HUES6 (cell line): Measurements from ENCODE around the gene GRIK2.

Experiments
- H3K27ac ChIP-seq: 2 replicates; pipeline ENCODE4 v1.7.0; 2013; ENCODE audit warnings: low read depth, mild to moderate bottlenecking, low read length, inconsistent platforms
- H3K27me3 ChIP-seq: 2 replicates; pipeline ENCODE4 v1.6.1; 2013; ENCODE audit warnings: low read length; ENCODE audit not compliant: control insufficient read depth, insufficient read depth
- H3K36me3 ChIP-seq: 2 replicates; pipeline ENCODE4 v1.6.1; 2013; ENCODE audit warnings: low read length; ENCODE audit not compliant: control insufficient read depth, insufficient read depth
- H3K4me1 ChIP-seq: 2 replicates; pipeline ENCODE4 v1.6.1; 2013; ENCODE audit warnings: low read length; ENCODE audit not compliant: control insufficient read depth, insufficient read depth
- H3K4me3 ChIP-seq: 2 replicates; pipeline ENCODE4 v1.5.1; 2013; ENCODE audit warnings: low read depth, low read length
- H3K9ac ChIP-seq: one replicate; pipeline ENCODE4 v1.6.1; 2013; ENCODE audit warnings: mild to moderate bottlenecking, low read length
- H3K9me3 ChIP-seq: 2 replicates; pipeline ENCODE4 v1.6.1; 2013; ENCODE audit warnings: low read depth, low read length; ENCODE audit not compliant: control insufficient read depth, insufficient read depth

Gene GRIK2

DNA sequence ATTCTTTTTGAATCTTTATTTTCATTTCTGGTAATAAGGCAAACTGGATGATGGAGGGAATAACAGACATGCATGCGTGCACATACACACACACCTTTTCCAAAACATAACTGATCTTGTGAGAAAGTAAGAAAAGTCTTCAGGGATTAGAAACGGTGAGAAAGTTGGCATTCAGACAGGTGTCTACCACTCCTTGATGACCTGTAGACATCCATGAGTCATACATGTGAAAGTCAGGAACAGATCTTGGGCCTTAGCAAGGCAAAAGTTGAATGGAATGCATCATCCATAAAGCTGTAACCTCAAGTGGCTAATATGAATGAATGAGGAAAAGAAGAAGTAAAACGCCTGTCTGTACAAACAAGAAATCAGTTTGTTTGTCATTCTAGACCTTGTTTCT is 97.3 kb downstream of the GRIK2 start:
- H3K36me3 ChIP-seq = no peaks in the 10 kb centered on the region
- H3K4me3 ChIP-seq = no peak overlapping the region
- H3K4me1 ChIP-seq = no peaks in the 10 kb centered on the region
- no peaks in the 10 kb centered on the region for H3K27me3 ChIP-seq
- no peak overlapping the region for H3K9ac ChIP-seq
- no peak overlapping the region for H3K27ac ChIP-seq
- no peaks in the 10 kb centered on the region for H3K9me3 ChIP-seq

- H3K9ac ChIP-seq = no peak overlapping the region
- H3K27me3 ChIP-seq = no peaks in the 10 kb centered on the region
- peaks cover 6% of the 10 kb centered on the region; the same call in 1 of the 2 replicates for H3K4me1 ChIP-seq
- no peak overlapping the region for H3K27ac ChIP-seq
- no peak overlapping the region for H3K4me3 ChIP-seq
- no peaks in the 10 kb centered on the region for H3K9me3 ChIP-seq
- no peaks in the 10 kb centered on the region for H3K36me3 ChIP-seq
Observed at GRCh38 chr6:101502818-101503217, 109.3 kb downstream of the GRIK2 start.

- no peaks in the 10 kb centered on the region for H3K27me3 ChIP-seq
Observed at GRCh38 chr6:101509536-101509935, 116.0 kb downstream of the GRIK2 start.

DNA sequence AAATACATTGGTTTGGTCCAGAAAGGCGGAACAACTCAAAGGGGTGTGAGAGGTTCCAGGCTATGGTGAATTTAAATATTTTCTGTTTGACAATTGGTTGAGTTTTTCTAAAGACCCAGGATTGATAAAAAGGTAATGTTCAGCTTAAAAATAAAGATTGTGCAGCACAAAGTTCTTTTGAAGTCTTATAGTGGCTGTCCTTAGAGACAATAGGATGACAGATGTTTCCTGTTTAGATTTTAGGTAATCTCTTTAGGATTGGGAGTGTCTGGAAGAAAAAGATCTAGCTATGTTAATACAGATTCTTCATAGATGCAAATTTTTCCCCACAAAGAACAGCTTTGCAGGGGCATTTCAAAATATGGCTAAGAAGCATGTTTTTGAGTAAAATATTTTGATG is 119.7 kb downstream of the GRIK2 start:
- Histone ChIP-seq H3K9ac (no peak overlapping the region), H3K4me1 (no peaks in the 10 kb centered on the region), H3K4me3 (no peak overlapping the region), H3K27ac (no peak overlapping the region), H3K36me3 (no peaks in the 10 kb centered on the region), H3K9me3 (no peaks in the 10 kb centered on the region), H3K27me3 (no peaks in the 10 kb centered on the region)

More at GRCh38 chr6:101509536-101509935, 116.0 kb downstream of the GRIK2 start:
- Histone ChIP-seq H3K4me3 (no peak overlapping the region), H3K36me3 (no peaks in the 10 kb centered on the region), H3K9me3 (no peaks in the 10 kb centered on the region), H3K27ac (no peak overlapping the region), H3K9ac (no peak overlapping the region), H3K4me1 (no peaks in the 10 kb centered on the region)

DNA sequence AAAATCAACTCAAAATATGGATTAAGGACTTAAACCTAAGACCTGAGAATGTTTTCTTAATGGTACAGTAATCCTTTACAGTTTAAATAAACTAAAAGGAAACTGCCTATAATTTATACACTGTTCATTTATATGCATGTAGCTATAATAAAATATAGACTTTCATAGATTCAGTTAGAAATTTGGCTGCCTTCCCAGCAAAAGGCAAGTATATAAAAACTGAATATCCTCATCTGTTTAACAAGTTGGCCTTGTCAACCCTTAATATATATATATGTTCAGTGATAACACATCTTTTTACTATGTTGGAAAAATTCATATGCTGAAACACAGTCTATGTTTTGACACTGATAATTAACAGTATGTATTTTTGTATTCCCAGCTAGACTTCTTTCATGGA is 123.1 kb downstream of the GRIK2 start:
- no peaks in the 10 kb centered on the region for H3K4me1 ChIP-seq
- H3K9ac ChIP-seq = no peak overlapping the region
- no peak overlapping the region for H3K4me3 ChIP-seq

DNA sequence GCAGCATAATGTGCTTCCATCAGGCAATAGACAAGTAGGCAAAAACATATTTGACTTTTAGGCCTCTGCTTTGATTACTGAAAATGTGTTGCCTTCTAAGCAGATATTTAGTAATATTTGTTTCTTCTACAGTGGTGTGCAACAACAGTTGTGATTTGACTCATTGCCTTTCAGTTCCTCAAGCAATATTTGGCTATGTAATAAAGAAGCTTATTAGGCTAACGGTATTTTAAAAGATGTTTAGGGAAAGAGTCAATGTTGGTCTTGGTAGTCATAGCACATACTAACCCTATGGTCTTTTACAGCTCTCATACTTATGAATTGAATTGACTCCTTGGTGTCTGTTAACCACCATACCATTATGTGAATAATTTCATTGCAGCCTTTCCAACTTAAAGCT is 124.1 kb downstream of the GRIK2 start:
- H3K4me3 ChIP-seq = no peak overlapping the region
- no peaks in the 10 kb centered on the region for H3K27me3 ChIP-seq
- no peak overlapping the region for H3K27ac ChIP-seq
- no peaks in the 10 kb centered on the region for H3K4me1 ChIP-seq
- H3K9me3 ChIP-seq = no peaks in the 10 kb centered on the region
- no peak overlapping the region for H3K9ac ChIP-seq
- no peaks in the 10 kb centered on the region for H3K36me3 ChIP-seq

More for the DNA sequence above, 123.1 kb downstream of the GRIK2 start:
- no peaks in the 10 kb centered on the region for H3K27me3 ChIP-seq
- H3K9me3 ChIP-seq = no peaks in the 10 kb centered on the region
- no peak overlapping the region for H3K27ac ChIP-seq
- no peaks in the 10 kb centered on the region for H3K36me3 ChIP-seq

- no peaks in the 10 kb centered on the region for H3K27me3 ChIP-seq
- H3K4me1 ChIP-seq = no peaks in the 10 kb centered on the region
- H3K9ac ChIP-seq = no peak overlapping the region
- H3K4me3 ChIP-seq = no peak overlapping the region
- H3K9me3 ChIP-seq = no peaks in the 10 kb centered on the region
- no peaks in the 10 kb centered on the region for H3K36me3 ChIP-seq
- H3K27ac ChIP-seq = no peak overlapping the region
Observed at GRCh38 chr6:101522254-101522653, 128.7 kb downstream of the GRIK2 start.

DNA sequence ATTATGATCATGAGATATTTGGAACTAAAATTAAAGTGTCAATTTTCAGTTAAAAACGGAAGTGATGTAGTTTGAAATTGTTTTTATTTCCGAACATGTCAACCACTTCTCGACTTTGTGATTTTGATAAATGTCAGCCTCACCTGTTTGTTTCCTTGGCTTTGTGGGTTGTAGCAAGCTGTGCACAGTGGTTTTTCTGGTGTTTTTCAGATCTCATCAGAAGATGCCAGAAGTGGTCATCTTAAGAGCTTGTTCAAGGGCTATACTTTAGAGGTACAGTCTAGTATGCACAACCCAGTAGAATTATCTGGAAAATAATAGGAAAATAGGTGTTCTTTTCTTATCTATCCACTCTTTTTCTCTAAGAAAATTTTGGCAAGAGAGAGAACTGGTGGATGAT is 134.0 kb downstream of the GRIK2 start:
- Histone ChIP-seq H3K27ac (no peak overlapping the region), H3K27me3 (no peaks in the 10 kb centered on the region)

DNA sequence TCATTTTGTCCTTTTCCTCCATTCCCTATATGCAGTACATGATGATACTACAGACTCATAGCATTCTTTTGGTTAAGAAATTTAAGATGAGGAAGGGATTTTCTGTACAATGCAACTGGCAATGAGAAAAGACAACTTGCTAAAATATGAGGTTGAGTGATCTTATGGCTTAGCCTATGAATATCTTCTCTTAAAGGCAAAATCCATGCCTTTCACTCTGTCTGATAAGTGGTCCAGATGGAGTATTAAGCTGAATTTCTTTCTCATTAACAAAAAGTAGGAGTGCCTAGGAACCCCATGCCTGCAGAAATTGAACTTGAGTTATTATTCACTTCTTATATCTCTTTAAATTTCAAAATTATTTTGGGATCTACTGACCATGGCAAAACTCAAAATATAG is 135.3 kb downstream of the GRIK2 start:
- no peaks in the 10 kb centered on the region for H3K27me3 ChIP-seq
- H3K4me3 ChIP-seq = no peak overlapping the region
- H3K4me1 ChIP-seq = 0 out of 2 replicates have a peak, but pooled peaks cover 2% of the 10 kb centered on the region
- no peak overlapping the region for H3K27ac ChIP-seq
- H3K9me3 ChIP-seq = no peaks in the 10 kb centered on the region
- no peak overlapping the region for H3K9ac ChIP-seq
- H3K36me3 ChIP-seq = no peaks in the 10 kb centered on the region

More for the DNA sequence above, 134.0 kb downstream of the GRIK2 start:
- Histone ChIP-seq H3K4me1 (no peaks in the 10 kb centered on the region), H3K9ac (no peak overlapping the region), H3K4me3 (no peak overlapping the region), H3K9me3 (no peaks in the 10 kb centered on the region), H3K36me3 (no peaks in the 10 kb centered on the region)

GRCh38 chr6:101531538-101531937 is 138.0 kb downstream of the GRIK2 start:
- Histone ChIP-seq H3K27ac (no peak overlapping the region), H3K9ac (no peak overlapping the region), H3K4me1 (0 out of 2 replicates have a peak, but pooled peaks cover 2% of the 10 kb centered on the region), H3K4me3 (no peak overlapping the region), H3K9me3 (no peaks in the 10 kb centered on the region), H3K36me3 (no peaks in the 10 kb centered on the region), H3K27me3 (no peaks in the 10 kb centered on the region)

DNA sequence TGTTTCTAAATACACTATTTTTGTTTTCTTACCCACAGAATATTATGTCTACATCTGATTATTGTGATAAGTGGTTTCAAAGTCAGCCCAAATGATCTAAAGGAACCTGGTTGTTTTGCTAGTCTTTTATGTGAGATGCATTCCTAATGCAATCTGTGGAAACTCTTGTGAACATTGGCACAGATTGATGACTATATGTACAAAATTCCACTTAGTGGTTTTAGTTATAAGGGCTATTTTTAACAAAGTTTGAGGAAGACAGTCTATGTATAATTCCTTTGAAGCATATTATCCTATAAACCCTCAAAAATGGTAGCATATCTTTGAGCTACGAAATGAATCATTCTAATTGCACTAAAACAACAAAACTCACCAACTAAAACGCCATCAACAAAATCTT is 140.9 kb downstream of the GRIK2 start:
- H3K9me3 ChIP-seq = no peaks in the 10 kb centered on the region
- no peak overlapping the region for H3K9ac ChIP-seq
- H3K4me3 ChIP-seq = no peak overlapping the region
- H3K27ac ChIP-seq = no peak overlapping the region
- no peaks in the 10 kb centered on the region for H3K27me3 ChIP-seq
- no peaks in the 10 kb centered on the region for H3K36me3 ChIP-seq
- H3K4me1 ChIP-seq = 0 out of 2 replicates have a peak, but pooled peaks cover 2% of the 10 kb centered on the region

GRCh38 chr6:101534821-101535220 is 141.3 kb downstream of the GRIK2 start:
- H3K9ac ChIP-seq = no peak overlapping the region
- no peaks in the 10 kb centered on the region for H3K27me3 ChIP-seq
- H3K4me1 ChIP-seq = 0 out of 2 replicates have a peak, but pooled peaks cover 2% of the 10 kb centered on the region
- H3K9me3 ChIP-seq = no peaks in the 10 kb centered on the region
- H3K27ac ChIP-seq = no peak overlapping the region
- H3K36me3 ChIP-seq = no peaks in the 10 kb centered on the region
- H3K4me3 ChIP-seq = no peak overlapping the region
